HG03025 (cell line): ENCODE results near the gene NLGN1.

ENCODE experiments used
- ATAC-seq: cut with Tn5 transposase; IDR thresholded peaks from one replicate; pipeline ENCODE4 v1.9.1; 2021; ENCODE audit warnings: mild to moderate bottlenecking, moderate library complexity; ENCODE audit not compliant: unreplicated experiment, low FRiP score

NLGN1 gene

DNA sequence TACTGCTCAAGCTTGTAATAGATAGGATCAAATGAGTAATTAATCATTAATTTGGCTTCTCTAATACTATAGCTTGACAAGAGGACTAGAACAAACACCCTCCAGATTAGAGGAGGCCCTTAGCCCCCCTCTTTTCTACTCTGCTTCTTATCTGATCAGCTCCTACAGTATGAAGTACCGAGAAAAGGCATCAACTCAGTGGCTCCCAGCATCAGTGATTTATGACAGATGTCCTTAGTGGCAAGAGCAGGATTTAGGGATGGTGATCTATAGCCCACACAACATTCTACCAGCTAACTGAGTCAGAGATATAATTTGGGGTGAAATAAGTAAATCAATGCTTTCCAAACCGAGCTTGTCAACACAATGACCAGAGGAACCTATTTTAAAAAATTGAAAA lies 541.1 kb downstream of the NLGN1 start:
- no peak for ATAC-seq

DNA sequence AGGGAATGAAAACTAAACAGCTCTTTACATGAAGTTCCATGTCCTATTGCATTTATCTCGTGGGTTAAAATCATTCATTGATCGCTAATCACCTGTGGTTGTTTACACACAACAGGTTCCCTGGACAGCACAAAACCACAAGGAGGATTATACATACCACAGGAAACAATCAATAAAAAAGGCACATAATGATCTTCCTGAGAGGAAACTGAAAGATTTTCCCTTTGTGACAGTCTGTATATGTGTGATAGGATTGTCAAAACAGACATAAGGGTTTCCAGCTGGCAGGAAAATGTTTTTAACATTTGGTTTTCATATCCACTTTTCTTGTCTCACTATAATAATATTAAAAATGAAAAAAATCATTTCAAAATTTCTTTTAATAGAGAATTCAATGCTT lies 541.8 kb downstream of the NLGN1 start:
- no peak for ATAC-seq

DNA sequence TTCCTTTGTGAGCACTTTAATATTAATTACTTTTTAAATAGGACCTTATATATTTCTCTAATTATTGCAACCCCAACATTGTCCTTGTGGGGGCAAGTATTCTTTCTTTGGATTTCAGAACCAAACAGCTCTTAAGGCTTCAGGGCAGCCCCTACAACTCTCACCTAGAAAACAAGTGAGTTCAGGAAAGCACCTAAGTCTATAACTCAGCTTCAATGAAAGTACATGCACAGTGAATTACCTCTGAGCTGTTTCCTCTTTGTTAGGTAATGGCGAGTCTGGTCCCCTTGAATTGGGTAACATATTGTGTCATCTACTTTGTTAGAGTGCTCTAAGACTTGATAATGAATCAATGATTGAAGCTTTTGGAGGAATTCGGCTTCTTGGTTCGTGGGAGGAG lies 545.7 kb downstream of the NLGN1 start:
- ATAC-seq: no peak

DNA sequence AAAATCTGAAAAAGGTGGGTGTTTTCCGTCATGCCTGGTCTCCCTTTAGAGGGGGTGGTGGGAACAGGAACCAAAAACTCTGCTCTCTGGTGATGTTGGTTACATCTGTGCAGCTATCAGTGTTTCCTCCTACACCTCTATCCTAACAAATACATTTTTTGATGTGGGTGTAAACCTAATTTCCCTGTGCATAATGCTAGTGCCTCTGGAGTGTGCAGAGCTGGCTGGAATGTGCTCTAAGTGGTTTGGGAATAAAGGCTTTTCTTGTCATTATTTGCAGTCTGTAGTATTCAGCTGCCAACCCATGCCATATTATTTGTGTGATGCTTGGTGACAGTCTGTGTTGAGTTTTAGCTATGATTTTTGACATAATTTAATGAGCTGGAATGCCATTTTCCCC lies 547.6 kb downstream of the NLGN1 start:
- no peak for ATAC-seq

DNA sequence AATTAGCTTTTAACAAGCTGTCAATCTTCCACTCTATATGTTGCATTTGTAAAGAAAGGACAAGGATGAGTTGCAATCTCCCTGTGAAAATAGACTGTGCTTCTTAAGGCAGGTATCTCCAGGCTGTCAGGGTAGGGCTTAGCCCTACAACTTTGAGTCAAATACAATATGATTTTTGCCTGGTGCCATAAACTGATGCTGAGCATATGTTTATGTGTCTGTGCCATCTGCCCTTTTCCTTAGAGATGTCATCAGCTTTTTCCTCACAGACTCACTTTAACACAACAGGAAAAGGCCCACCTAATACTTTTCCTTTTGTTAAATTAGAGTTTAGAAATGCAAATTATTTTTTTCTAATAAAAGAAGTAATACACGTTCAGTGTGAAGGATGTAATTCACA lies 548.3 kb downstream of the NLGN1 start:
- ATAC-seq: no peak

- no peak for ATAC-seq
Observed at GRCh38 chr3:173954647-173955046, 557.1 kb downstream of the NLGN1 start.

GRCh38 chr3:173957646-173958045 lies 560.1 kb downstream of the NLGN1 start:
- ATAC-seq: no peak

- no peak for ATAC-seq
Observed at GRCh38 chr3:173958805-173959204, 561.3 kb downstream of the NLGN1 start.

GRCh38 chr3:173970281-173970680 lies 572.7 kb downstream of the NLGN1 start:
- ATAC-seq: no peak

GRCh38 chr3:173976281-173976680 lies 578.7 kb downstream of the NLGN1 start:
- ATAC-seq: no peak

- ATAC-seq: no peak
Observed at GRCh38 chr3:173977747-173978146, 580.2 kb downstream of the NLGN1 start.

DNA sequence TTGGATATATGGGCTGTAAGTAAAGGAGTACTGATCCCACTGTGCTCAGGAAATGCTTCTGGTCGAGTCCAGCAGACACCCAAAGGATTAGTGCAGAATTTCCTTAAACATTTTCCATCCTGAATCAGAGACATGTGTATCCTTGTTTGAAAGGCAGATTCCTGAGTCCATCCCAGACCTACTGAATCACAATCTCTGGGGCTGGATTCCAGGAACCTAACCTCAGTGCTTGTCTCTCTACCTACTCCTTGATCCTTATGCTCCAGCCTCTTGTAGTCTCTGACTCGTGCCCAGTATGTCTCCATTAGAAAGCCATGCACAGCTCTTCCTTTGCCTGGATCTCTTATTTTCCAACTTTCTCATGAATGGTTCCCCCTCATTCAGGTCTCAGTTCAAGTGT lies 585.8 kb downstream of the NLGN1 start:
- ATAC-seq: no peak

DNA sequence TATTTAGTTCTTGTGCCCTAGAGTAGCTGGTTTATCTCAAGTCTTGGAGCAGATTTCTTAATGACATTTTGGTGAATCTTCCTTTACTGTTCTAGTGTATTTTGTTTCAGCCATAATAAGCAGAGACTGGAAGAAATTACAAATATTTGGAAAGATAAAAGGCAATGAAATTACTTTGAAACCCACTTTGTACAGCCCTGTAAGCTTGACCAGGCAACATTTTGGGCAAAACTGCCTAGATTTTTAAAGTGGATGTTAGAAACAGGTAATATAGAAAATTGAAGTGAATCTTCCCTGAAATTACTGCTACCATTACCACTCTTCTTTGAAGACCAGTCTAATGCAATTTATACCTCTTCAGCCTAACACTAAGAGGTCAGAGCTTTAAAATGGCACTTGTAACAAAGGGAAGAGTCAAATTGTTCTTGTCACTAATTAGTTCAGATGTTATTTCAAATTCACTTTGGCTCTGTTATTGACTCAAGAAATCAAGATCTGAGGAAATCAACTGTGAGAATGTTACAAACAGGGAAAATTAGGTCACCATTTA lies 589.4 kb downstream of the NLGN1 start:
- ATAC-seq: no peak

DNA sequence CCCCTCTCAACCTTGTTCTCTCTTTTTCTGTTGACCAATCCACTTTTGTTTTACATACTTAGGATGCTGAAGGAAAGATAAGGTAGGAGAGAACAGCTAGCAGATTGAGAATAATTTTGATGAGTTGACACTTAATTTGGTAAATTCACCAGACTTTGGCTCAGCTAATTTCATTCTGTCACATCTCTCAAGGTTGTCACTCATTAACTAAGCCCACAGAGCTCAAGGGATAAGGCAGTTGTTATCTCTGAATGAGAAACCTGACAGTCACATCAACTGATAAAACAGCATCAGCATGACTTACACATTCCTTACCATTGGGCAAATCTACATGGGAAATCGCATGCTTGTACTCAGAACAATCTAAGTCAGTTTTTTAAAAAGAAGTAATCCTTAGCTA lies 591.4 kb downstream of the NLGN1 start:
- ATAC-seq: no peak

- no peak for ATAC-seq
Observed at GRCh38 chr3:173992416-173992815, 594.9 kb downstream of the NLGN1 start.

DNA sequence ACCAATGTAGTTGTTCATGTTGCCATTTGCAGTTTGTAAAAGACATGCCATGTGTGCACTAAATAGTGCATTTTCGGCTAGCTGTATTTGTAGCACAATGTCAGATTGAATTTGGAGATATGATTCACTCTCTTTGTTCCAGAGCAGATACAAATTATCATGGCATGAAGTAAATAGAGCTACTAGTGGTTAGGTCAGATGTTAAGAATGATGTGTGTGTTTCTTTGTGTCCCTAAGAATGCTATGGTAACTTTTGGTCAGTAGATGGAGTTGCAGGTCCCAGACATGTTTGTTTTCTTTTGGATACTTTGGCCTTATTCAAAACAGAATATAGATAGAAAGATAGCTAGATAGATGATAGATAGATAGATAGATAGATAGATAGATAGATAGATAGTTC lies 595.8 kb downstream of the NLGN1 start:
- ATAC-seq: no peak

DNA sequence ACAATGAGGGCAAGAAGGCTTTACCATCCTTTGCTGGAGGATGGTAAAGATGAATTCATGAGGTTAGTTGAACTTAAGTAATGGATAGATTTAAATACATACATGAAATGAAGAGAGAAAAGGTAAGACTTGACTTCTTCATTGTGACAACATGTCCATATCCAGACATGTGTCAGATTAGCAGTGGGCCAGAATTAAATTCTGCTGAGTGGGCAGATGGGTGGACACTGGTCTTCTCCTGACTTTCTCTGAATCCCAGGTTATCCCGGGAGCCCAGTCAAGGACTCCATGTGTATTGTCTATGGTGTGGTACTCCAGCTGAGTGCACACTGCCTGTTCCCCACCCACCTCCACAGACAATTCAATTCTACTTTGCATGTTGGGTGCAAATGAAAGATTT lies 603.1 kb downstream of the NLGN1 start:
- no peak for ATAC-seq

- ATAC-seq: no peak
Observed at GRCh38 chr3:174002543-174002942, 605.0 kb downstream of the NLGN1 start.

- ATAC-seq: no peak
Observed at GRCh38 chr3:174010907-174011306, 613.4 kb downstream of the NLGN1 start.

DNA sequence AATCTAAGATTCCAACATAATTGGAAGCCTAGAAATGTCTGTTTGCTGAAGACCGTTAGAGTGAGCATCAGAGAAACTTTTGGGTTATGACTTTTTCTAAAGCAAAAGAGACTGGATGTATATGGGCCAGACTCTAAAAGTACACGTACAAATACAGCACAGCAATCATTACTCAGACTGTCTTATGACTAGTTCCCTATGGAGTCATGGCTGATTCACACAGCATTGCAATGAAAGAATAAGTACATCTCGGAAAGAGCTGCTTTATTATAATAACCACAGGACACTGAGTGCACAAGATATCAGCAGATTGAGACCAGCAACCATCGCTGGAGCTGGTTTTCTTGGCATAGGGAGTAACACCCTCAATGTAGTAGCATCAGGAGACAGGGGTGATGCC lies 618.6 kb downstream of the NLGN1 start:
- no peak for ATAC-seq

- ATAC-seq: no peak
Observed at GRCh38 chr3:174020156-174020555, 622.6 kb downstream of the NLGN1 start.

- ATAC-seq: no peak
Observed at GRCh38 chr3:174023421-174023820, 625.9 kb downstream of the NLGN1 start.

DNA sequence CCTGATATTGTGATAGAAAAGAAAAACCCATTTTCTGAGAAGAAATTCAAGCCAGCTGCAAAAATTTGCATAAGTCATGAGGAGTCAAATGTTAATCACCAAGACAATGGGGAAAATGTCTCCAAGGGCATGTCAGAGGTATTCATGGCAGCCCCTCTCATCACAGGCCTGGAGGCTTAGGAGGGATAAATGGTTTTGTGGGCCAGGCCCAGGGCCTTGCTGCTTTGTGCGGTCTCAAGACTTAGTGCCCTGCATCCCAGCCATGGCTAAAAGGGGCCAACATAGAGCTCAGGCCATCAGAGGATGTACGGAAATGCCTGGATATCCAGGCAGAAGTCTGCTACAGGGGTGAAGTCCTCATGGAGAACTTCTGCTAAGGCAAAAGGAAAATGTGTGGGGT lies 631.1 kb downstream of the NLGN1 start:
- no peak for ATAC-seq
